Measurements from ENCODE around the gene PTPRG. TPM values are rescaled to one million over a fixed set of nuclear protein-coding genes. Genes with fewer than 3 reads are reported as not detected.

Gene PTPRG
- polyA plus RNA-seq, 1 donor (not counting 4 experiments of a cell fraction or from before 2014, with no cell fraction given), result 12.1 TPM

GRCh38 chr3:61796911-61797310, 235.5 kb downstream of the PTPRG start:
- Histone ChIP-seq H3K27ac (ENCODE audit: control insufficient read depth, insufficient read depth, low read length) (no peak overlapping the region), H3K9me3 (ENCODE audit: control insufficient read depth, low read depth, low read length) (no peaks in the 10 kb centered on the region), H4K20me1 (ENCODE audit: control insufficient read depth, extremely low read depth, insufficient read depth, low read length) (no peaks in the 10 kb centered on the region), H3K27me3 (ENCODE audit: control insufficient read depth, extremely low read depth, insufficient read depth, low read length) (no peaks in the 10 kb centered on the region), H3K79me2 (ENCODE audit: control insufficient read depth, insufficient read depth, low read length) (peaks cover 4% of the 10 kb centered on the region), H2AFZ (ENCODE audit: control insufficient read depth, low read length) (no peak overlapping the region), H3K36me3 (ENCODE audit: control insufficient read depth in 2 of 2, extremely low read depth in 1 of 2, insufficient read depth in 2 of 2, low read length in 2 of 2) (no peaks in the 10 kb centered on the region), H3K4me3 (ENCODE audit: control insufficient read depth in 2 of 3, extremely low read depth in 1 of 3, insufficient read depth in 2 of 3, low read depth in 1 of 3, low read length in 3 of 3) (no peak overlapping the region), H3K4me2 (ENCODE audit: control insufficient read depth, extremely low read depth, insufficient read depth, low read depth, low read length) (no peak overlapping the region), H3K9me1 (ENCODE audit: control insufficient read depth, extremely low read depth, insufficient read depth, low read length) (no peaks in the 10 kb centered on the region), H3K4me1 (ENCODE audit: control insufficient read depth, extremely low read depth, insufficient read depth, low read length) (no peaks in the 10 kb centered on the region), H3K9ac (ENCODE audit: control insufficient read depth, extremely low read depth, insufficient read depth, low read length) (no peak overlapping the region)
- TF ChIP-seq EZH2 (IDR thresholded peaks at IDR 0.05; ENCODE audit: low read length), result no peak
- no peak for TF ChIP-seq CTCF (optimal IDR thresholded peaks at IDR 0.05 in 1 of 3, IDR thresholded peaks at IDR 0.05 in 1 of 3, conservative IDR thresholded peaks at IDR 0.05 in 1 of 3; ENCODE audit: extremely low read depth in 1 of 3, insufficient read depth in 2 of 3, low read length in 3 of 3)
- DNase-seq (ENCODE audit: low read depth, low spot score), result no peak
- no peak for FAIRE-seq
- dilution Hi-C loops (cut with MboI; ENCODE audit: extremely low pct_ligation_motif_present, low sequenced_read_pairs), result no loop called here

- Histone ChIP-seq H2AFZ (ENCODE audit: control insufficient read depth, low read length) (no peak overlapping the region), H3K4me1 (ENCODE audit: control insufficient read depth, extremely low read depth, insufficient read depth, low read length) (no peaks in the 10 kb centered on the region), H3K9me3 (ENCODE audit: control insufficient read depth, low read depth, low read length) (no peaks in the 10 kb centered on the region), H3K4me3 (ENCODE audit: control insufficient read depth in 2 of 3, extremely low read depth in 1 of 3, insufficient read depth in 2 of 3, low read depth in 1 of 3, low read length in 3 of 3) (no peak overlapping the region), H3K27me3 (ENCODE audit: control insufficient read depth, extremely low read depth, insufficient read depth, low read length) (no peaks in the 10 kb centered on the region), H4K20me1 (ENCODE audit: control insufficient read depth, extremely low read depth, insufficient read depth, low read length) (no peaks in the 10 kb centered on the region), H3K27ac (ENCODE audit: control insufficient read depth, insufficient read depth, low read length) (no peak overlapping the region), H3K4me2 (ENCODE audit: control insufficient read depth, extremely low read depth, insufficient read depth, low read depth, low read length) (no peak overlapping the region), H3K9me1 (ENCODE audit: control insufficient read depth, extremely low read depth, insufficient read depth, low read length) (no peaks in the 10 kb centered on the region), H3K9ac (ENCODE audit: control insufficient read depth, extremely low read depth, insufficient read depth, low read length) (no peak overlapping the region), H3K36me3 (ENCODE audit: control insufficient read depth in 2 of 2, extremely low read depth in 1 of 2, insufficient read depth in 2 of 2, low read length in 2 of 2) (no peaks in the 10 kb centered on the region), H3K79me2 (ENCODE audit: control insufficient read depth, insufficient read depth, low read length) (no peaks in the 10 kb centered on the region)
- dilution Hi-C loops (cut with MboI; ENCODE audit: extremely low pct_ligation_motif_present, low sequenced_read_pairs), result no loop called here
- TF ChIP-seq EZH2 (IDR thresholded peaks at IDR 0.05; ENCODE audit: low read length), result no peak
- no peak for TF ChIP-seq CTCF (optimal IDR thresholded peaks at IDR 0.05 in 1 of 3, IDR thresholded peaks at IDR 0.05 in 1 of 3, conservative IDR thresholded peaks at IDR 0.05 in 1 of 3; ENCODE audit: extremely low read depth in 1 of 3, insufficient read depth in 2 of 3, low read length in 3 of 3)
- FAIRE-seq (no peak), DNase-seq (ENCODE audit: low read depth, low spot score) (no peak)
These were observed 241.4 kb downstream of the PTPRG start for GRCh38 chr3:61802772-61803171.

Measured in keratinocyte (primary cell).